ENCODE data around the gene S100A7A. TPM values are rescaled to one million over a fixed set of nuclear protein-coding genes. Genes with fewer than 3 reads are reported as not detected.
A peak's percentile ranks its signal among the peaks of the same experiment; 100 is the strongest.

Gene S100A7A
- total and polyA plus RNA-seq, 5 donors from 2014 or later, result not detected

DNA sequence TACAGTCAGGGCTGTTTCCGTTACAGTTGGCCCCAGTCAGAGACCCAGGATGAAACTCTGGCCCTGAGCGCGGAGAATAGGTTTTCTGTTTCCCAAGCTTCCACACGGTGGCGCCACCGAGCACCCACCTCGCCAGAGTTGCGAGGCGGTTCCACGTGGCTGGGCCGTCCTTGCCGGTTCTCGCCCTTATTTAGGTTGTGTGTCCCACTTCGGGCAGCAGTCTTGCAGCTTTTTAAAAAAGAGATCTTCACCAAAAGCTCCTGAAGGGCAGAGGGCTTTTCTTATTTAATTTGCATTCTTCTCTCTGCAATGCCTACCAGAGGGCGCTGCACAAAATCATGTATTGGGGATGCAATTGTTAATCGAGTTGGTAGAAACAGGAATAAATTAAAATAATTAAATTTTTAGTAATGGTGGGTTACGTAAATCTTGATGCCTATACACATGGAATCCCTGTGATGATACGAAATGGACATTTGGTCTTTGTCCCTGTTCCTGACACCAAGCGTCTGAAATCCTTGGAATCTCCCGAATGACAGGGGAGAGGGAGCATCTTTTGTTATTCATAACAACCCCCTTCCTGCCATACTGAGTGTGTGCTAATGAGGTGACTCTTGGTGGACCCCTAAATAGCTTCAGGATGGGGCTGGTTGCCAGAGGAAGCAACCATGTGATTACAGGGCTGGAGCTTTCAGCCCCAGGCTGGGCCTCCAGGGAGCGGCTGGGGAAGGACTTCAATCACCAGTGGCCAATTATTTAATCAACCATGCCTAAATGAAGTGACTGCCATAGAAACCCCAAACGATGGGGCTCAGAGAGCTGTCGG lies 49.7 kb downstream of the S100A7A start:
- no peaks in the 10 kb centered on the region for H3K36me3 Mint-ChIP-seq
- peaks cover 0 to 4% (median 3%) of the 10 kb centered on the region in 4 donors for H3K4me1 Mint-ChIP-seq
- H3K9me3 Mint-ChIP-seq, result peaks cover 0 to 9% (median 4%) of the 10 kb centered on the region in 7 donors
- ATAC-seq (ENCODE audit: low read depth in 2 of 2), result peak; percentile 62 to 64
- H3K27ac ChIP-seq (ENCODE audit: insufficient read depth, low read length, poor library complexity, severe bottlenecking), result no peak overlapping the region
- peaks cover 6% of the 10 kb centered on the region for H3K4me1 ChIP-seq (ENCODE audit: control insufficient read depth, insufficient read depth, low read length, poor library complexity, severe bottlenecking)
- no peak overlapping the region for H3K4me3 Mint-ChIP-seq
- H3K36me3 ChIP-seq (ENCODE audit: control insufficient read depth, insufficient read depth, low read length), result no peaks in the 10 kb centered on the region
- DNase-seq, result peak; percentile 26 to 55 (median 55)
- no peak overlapping the region for H3K4me3 ChIP-seq (ENCODE audit: low read depth, low read length)
- no peak overlapping the region for H3K27ac Mint-ChIP-seq
- H3K27me3 Mint-ChIP-seq, result peaks cover 28% of the 10 kb centered on the region
- H3K9me3 ChIP-seq (ENCODE audit: control insufficient read depth in 2 of 2, low read length in 2 of 2), result no peaks in the 10 kb centered on the region
- H3K27me3 ChIP-seq (ENCODE audit: control insufficient read depth, insufficient read depth, low read length), result peaks cover 4% of the 10 kb centered on the region

DNA sequence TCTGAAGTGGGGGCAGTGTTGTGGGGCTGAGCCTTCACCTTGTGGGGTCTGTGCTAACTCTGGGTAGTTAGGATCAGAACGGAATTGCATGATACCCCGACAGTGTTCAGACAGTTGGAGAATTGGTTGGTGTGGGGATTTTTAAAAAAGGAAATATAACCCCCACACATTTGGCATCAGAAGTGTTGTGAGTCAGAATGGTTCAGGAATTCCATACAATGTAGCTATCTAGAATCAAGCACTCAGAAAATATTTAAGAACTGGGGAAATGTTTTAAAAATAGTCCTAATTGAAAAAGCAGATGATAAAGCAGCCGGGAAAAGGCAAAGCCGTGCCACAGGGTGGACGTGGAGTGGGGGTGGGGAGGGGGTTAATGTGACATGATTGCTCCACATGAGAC lies 50.6 kb downstream of the S100A7A start:
- DNase-seq, result no peak
- H3K4me3 ChIP-seq (ENCODE audit: low read depth, low read length), result no peak overlapping the region
- H3K27ac ChIP-seq (ENCODE audit: insufficient read depth, low read length, poor library complexity, severe bottlenecking), result no peak overlapping the region
- H3K27me3 ChIP-seq (ENCODE audit: control insufficient read depth, insufficient read depth, low read length), result peaks cover 4% of the 10 kb centered on the region
- Mint-ChIP-seq H3K36me3 (no peaks in the 10 kb centered on the region), H3K4me3 (no peak overlapping the region), H3K9me3 (peaks cover 0 to 16% (median 4%) of the 10 kb centered on the region in 7 donors), H3K4me1 (peaks cover 0 to 4% (median 3%) of the 10 kb centered on the region in 4 donors), H3K27ac (no peak overlapping the region), H3K27me3 (peaks cover 28% of the 10 kb centered on the region)
- no peaks in the 10 kb centered on the region for H3K36me3 ChIP-seq (ENCODE audit: control insufficient read depth, insufficient read depth, low read length)
- no peak for ATAC-seq (ENCODE audit: low read depth in 2 of 2)
- peaks cover 6% of the 10 kb centered on the region for H3K4me1 ChIP-seq (ENCODE audit: control insufficient read depth, insufficient read depth, low read length, poor library complexity, severe bottlenecking)
- H3K9me3 ChIP-seq (ENCODE audit: control insufficient read depth in 2 of 2, low read length in 2 of 2), result peaks cover 5% of the 10 kb centered on the region in 2 experiments

DNA sequence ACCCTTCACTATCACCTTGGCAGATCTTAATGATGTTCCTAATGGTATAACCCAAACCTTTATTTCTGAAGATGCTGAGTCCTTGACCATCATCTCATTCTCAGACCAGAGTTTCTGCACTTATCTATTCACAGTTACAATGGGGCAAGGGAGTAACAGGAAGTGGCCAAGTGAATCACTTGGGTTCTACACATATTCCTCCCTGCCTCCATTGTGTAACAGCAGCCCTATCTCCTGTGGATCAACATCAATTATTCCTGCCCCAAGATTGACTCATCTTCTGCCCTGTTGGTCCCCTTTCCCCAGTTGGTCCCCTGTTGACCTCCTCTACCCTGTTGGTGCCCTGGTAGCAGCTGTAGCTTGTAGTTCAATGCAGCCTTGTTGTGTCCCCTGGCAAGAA lies 54.4 kb downstream of the S100A7A start:
- Mint-ChIP-seq H3K27ac (no peak overlapping the region), H3K9me3 (peaks cover 0 to 32% (median 7%) of the 10 kb centered on the region in 7 donors), H3K36me3 (peaks cover 5% of the 10 kb centered on the region), H3K27me3 (peaks cover 14% of the 10 kb centered on the region), H3K4me1 (peaks cover 0 to 2% (median under 1%) of the 10 kb centered on the region in 4 donors), H3K4me3 (no peak overlapping the region)
- H3K4me1 ChIP-seq (ENCODE audit: control insufficient read depth, insufficient read depth, low read length, poor library complexity, severe bottlenecking), result peaks cover 5% of the 10 kb centered on the region
- no peak overlapping the region for H3K27ac ChIP-seq (ENCODE audit: insufficient read depth, low read length, poor library complexity, severe bottlenecking)
- no peak for DNase-seq
- peaks cover 15 to 20% of the 10 kb centered on the region in 2 experiments for H3K9me3 ChIP-seq (ENCODE audit: control insufficient read depth in 2 of 2, low read length in 2 of 2)
- H3K36me3 ChIP-seq (ENCODE audit: control insufficient read depth, insufficient read depth, low read length), result no peaks in the 10 kb centered on the region
- H3K27me3 ChIP-seq (ENCODE audit: control insufficient read depth, insufficient read depth, low read length), result peaks cover 4% of the 10 kb centered on the region
- no peak for ATAC-seq (ENCODE audit: low read depth in 2 of 2)
- H3K4me3 ChIP-seq (ENCODE audit: low read depth, low read length), result no peak overlapping the region

Other genes starting within 250 kb of the S100A7A start
- not detected for gene LELP1, start 213.1 kb upstream of the S100A7A start, total RNA-seq
- not detected for gene LELP1, start 213.1 kb upstream of the S100A7A start, polyA plus RNA-seq
- gene PRR9, start 198.9 kb upstream of the S100A7A start, total RNA-seq, result not detected
- not detected for gene PRR9, start 198.9 kb upstream of the S100A7A start, polyA plus RNA-seq
- gene LORICRIN, start 156.8 kb upstream of the S100A7A start, total RNA-seq, result not detected
- gene LORICRIN, start 156.8 kb upstream of the S100A7A start, polyA plus RNA-seq, result not detected
- gene PGLYRP3, start 103.6 kb upstream of the S100A7A start, total RNA-seq, result not detected
- not detected for gene PGLYRP3, start 103.6 kb upstream of the S100A7A start, polyA plus RNA-seq
- gene PGLYRP4, start 67.7 kb upstream of the S100A7A start, total RNA-seq, result 0.20 TPM
- under 1 TPM in 2 of 4 donors, not detected in 2; 0.08 to 0.22 TPM for gene PGLYRP4, start 67.7 kb upstream of the S100A7A start, polyA plus RNA-seq
- not detected for gene S100A9, start 58.7 kb upstream of the S100A7A start, total RNA-seq
- gene S100A9, start 58.7 kb upstream of the S100A7A start, polyA plus RNA-seq, result 10 to 100 TPM in 2 of 4 donors, 1 to 10 TPM in 1, under 1 TPM in 1; 0.96 to 37.6 (median 8.6) TPM
- not detected for gene S100A12, start 40.9 kb upstream of the S100A7A start, total RNA-seq
- 1 to 10 TPM in 1 of 4 donors, under 1 TPM in 1, not detected in 2; 0.51 to 2.2 TPM for gene S100A12, start 40.9 kb upstream of the S100A7A start, polyA plus RNA-seq
- not detected for gene S100A8, start 25.4 kb upstream of the S100A7A start, total RNA-seq
- gene S100A8, start 25.4 kb upstream of the S100A7A start, polyA plus RNA-seq, result 10 to 100 TPM in 1 of 4 donors, 1 to 10 TPM in 2, not detected in 1; 2.7 to 32.7 (median 7.8) TPM
- gene S100A7, start 44.1 kb downstream of the S100A7A start, total RNA-seq, result not detected
- gene S100A7, start 44.1 kb downstream of the S100A7A start, polyA plus RNA-seq, result not detected
- gene S100A6, start 119.5 kb downstream of the S100A7A start, total RNA-seq, result 304 TPM
- 1,000 to 10,000 TPM in 2 of 4 donors, 100 to 1,000 TPM in 2; 660 to 1,174 (median 946) TPM for gene S100A6, start 119.5 kb downstream of the S100A7A start, polyA plus RNA-seq
- gene S100A5, start 124.4 kb downstream of the S100A7A start, total RNA-seq, result 1.8 TPM
- 1 to 10 TPM; 1.2 to 3.0 (median 1.7) TPM for gene S100A5, start 124.4 kb downstream of the S100A7A start, polyA plus RNA-seq
- gene S100A4, start 129.3 kb downstream of the S100A7A start, total RNA-seq, result 928 TPM
- gene S100A4, start 129.3 kb downstream of the S100A7A start, polyA plus RNA-seq, result 1,000 to 10,000 TPM; 2,534 to 4,309 (median 3,364) TPM
- gene S100A3, start 132.7 kb downstream of the S100A7A start, total RNA-seq, result not detected
- not detected for gene S100A3, start 132.7 kb downstream of the S100A7A start, polyA plus RNA-seq
- not detected for gene S100A2, start 149.3 kb downstream of the S100A7A start, total RNA-seq
- gene S100A2, start 149.3 kb downstream of the S100A7A start, polyA plus RNA-seq, result not detected
- gene S100A16, start 196.6 kb downstream of the S100A7A start, total RNA-seq, result not detected
- not detected for gene S100A16, start 196.6 kb downstream of the S100A7A start, polyA plus RNA-seq
- not detected for gene S100A14, start 199.8 kb downstream of the S100A7A start, total RNA-seq
- not detected for gene S100A14, start 199.8 kb downstream of the S100A7A start, polyA plus RNA-seq
- gene S100A13, start 211.0 kb downstream of the S100A7A start, total RNA-seq, result 6.4 TPM
- 1 to 10 TPM in 2 of 4 donors, under 1 TPM in 2; 0.41 to 1.8 (median 1.3) TPM for gene S100A13, start 211.0 kb downstream of the S100A7A start, polyA plus RNA-seq
- not detected for gene S100A1, start 211.9 kb downstream of the S100A7A start, total RNA-seq
- gene S100A1, start 211.9 kb downstream of the S100A7A start, polyA plus RNA-seq, result not detected
- 85.1 TPM for gene CHTOP, start 217.5 kb downstream of the S100A7A start, total RNA-seq
- gene CHTOP, start 217.5 kb downstream of the S100A7A start, polyA plus RNA-seq, result 10 to 100 TPM; 57.5 to 73.1 (median 65.8) TPM
- 21.5 TPM for gene SNAPIN, start 242.2 kb downstream of the S100A7A start, total RNA-seq
- gene SNAPIN, start 242.2 kb downstream of the S100A7A start, polyA plus RNA-seq, result 100 to 1,000 TPM in 1 of 4 donors, 10 to 100 TPM in 3; 84.9 to 120 (median 93.7) TPM